ENCODE data around the gene CLASP1. TPM values are rescaled to one million over a fixed set of nuclear protein-coding genes. Genes with fewer than 3 reads are reported as not detected.

The CLASP1 gene
- total RNA-seq, 1 experiment from 2014 or later: 45.9 TPM

DNA sequence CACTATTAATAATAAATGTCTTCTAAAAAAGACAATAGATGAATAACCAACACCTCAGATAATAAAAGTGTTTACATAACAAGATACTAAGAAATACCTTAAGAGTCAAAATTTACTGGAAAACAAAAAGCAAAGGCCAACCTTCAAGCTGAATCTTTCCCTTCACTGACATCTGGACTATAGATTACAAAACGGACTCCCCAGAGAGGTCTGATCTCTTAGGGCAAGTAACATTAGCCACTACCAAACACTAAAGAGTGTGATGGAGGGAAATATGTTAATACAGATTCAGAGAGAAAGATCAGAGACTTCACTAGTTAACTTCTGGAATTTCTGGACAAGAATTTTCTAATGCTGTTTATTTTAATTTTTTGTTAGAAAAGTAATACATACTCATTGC is 13.9 kb downstream of the CLASP1 start:
- no peak overlapping the region for H3K27ac ChIP-seq (ENCODE audit: insufficient read length, low read depth, low read length)
- no peaks in the 10 kb centered on the region for H3K27me3 Mint-ChIP-seq (ENCODE audit: low read depth)

More for the DNA sequence above, 13.9 kb downstream of the CLASP1 start:
- H3K27me3 ChIP-seq (ENCODE audit: insufficient read depth, low read length): no peaks in the 10 kb centered on the region
- H4K8ac ChIP-seq (replicated peaks; ENCODE audit: insufficient read length, low read depth, low read length): no peak overlapping the region
- Mint-ChIP-seq H3K4me3 (no peak overlapping the region), H3K9me3 (peaks cover 22 to 27% of the 10 kb centered on the region in 2 experiments), H3K36me3 (ENCODE audit: insufficient read depth in 1 of 3, low read depth in 3 of 3) (peaks cover 22 to 34% (median 31%) of the 10 kb centered on the region in 3 experiments), H3K27ac (no peak overlapping the region), H3K4me1 (no peaks in the 10 kb centered on the region)
- H2BK15ac ChIP-seq (ENCODE audit: low read depth, low read length): no peak overlapping the region
- no peaks in the 10 kb centered on the region for H3K23me2 ChIP-seq (ENCODE audit: insufficient read length, low read depth, low read length, poor library complexity, severe bottlenecking)
- H3K4me1 ChIP-seq (ENCODE audit: insufficient read depth, low read length): no peaks in the 10 kb centered on the region
- no peak overlapping the region for H3K9ac ChIP-seq (ENCODE audit: extremely low read depth, insufficient read length, low read length)
- H2AFZ ChIP-seq (ENCODE audit: low read length): no peak overlapping the region
- no peak overlapping the region for H3K4ac ChIP-seq (ENCODE audit: low read depth, low read length)
- peaks cover 6% of the 10 kb centered on the region for H3K79me1 ChIP-seq (ENCODE audit: insufficient read depth, low read depth, low read length, poor library complexity, severe bottlenecking)
- H2BK12ac ChIP-seq (ENCODE audit: insufficient read length, low read depth, low read length): no peak overlapping the region
- no peak overlapping the region for H3K56ac ChIP-seq (ENCODE audit: insufficient read length, low read depth, low read length)
- no peaks in the 10 kb centered on the region for H3K9me3 ChIP-seq (ENCODE audit: control insufficient read depth, low read depth, low read length)
- H2AK5ac ChIP-seq (ENCODE audit: insufficient read length, low read length): no peak overlapping the region
- no CpG with 5 or more reads among the region's 1 CpG for WGBS (ENCODE audit: extremely low coverage, insufficient read length, low lambda C conversion rate)
- no peak overlapping the region for H3T11ph ChIP-seq (ENCODE audit: low read length)
- H2BK120ac ChIP-seq (ENCODE audit: low read depth, low read length, poor library complexity, severe bottlenecking): no peak overlapping the region
- H3K18ac ChIP-seq (ENCODE audit: insufficient read length, low read depth, low read length): no peak overlapping the region
- no peak overlapping the region for H3K14ac ChIP-seq (ENCODE audit: insufficient read depth, low read length)
- no peak overlapping the region for H4K91ac ChIP-seq (ENCODE audit: insufficient read length, low read depth, low read length)
- H2BK5ac ChIP-seq (ENCODE audit: insufficient read length, low read length): no peak overlapping the region
- no peak for DNase-seq
- no peak overlapping the region for H3K4me2 ChIP-seq (ENCODE audit: insufficient read depth, insufficient read length, low read length)
- H4K5ac ChIP-seq (ENCODE audit: insufficient read length, low read depth, low read length): no peak overlapping the region
- H3K79me2 ChIP-seq (ENCODE audit: insufficient read depth, low read length): peaks cover 5% of the 10 kb centered on the region; the same call in 1 of the 2 replicates
- no peak overlapping the region for H2BK20ac ChIP-seq (ENCODE audit: low read depth, low read length, poor library complexity, severe bottlenecking)
- H3K23ac ChIP-seq (ENCODE audit: insufficient read length, low read depth, low read length): no peak overlapping the region
- TF ChIP-seq, protein P1, sequence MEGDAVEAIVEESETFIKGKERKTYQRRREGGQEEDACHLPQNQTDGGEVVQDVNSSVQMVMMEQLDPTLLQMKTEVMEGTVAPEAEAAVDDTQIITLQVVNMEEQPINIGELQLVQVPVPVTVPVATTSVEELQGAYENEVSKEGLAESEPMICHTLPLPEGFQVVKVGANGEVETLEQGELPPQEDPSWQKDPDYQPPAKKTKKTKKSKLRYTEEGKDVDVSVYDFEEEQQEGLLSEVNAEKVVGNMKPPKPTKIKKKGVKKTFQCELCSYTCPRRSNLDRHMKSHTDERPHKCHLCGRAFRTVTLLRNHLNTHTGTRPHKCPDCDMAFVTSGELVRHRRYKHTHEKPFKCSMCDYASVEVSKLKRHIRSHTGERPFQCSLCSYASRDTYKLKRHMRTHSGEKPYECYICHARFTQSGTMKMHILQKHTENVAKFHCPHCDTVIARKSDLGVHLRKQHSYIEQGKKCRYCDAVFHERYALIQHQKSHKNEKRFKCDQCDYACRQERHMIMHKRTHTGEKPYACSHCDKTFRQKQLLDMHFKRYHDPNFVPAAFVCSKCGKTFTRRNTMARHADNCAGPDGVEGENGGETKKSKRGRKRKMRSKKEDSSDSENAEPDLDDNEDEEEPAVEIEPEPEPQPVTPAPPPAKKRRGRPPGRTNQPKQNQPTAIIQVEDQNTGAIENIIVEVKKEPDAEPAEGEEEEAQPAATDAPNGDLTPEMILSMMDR (conservative IDR thresholded peaks at IDR 0.05): no peak
- no peaks in the 10 kb centered on the region for H4K20me1 ChIP-seq (ENCODE audit: control insufficient read depth, insufficient read depth, insufficient read length)

Measured in H9 (cell line).